GM08714 (cell line): ENCODE measurements around the gene MICOS13.
"Not testable (repeated sequence)": the region's sequence is repeated elsewhere in the genome, so short reads cannot be mapped to it uniquely, and the experiment has no call there.

ENCODE experiments used
- H3K4me3 ChIP-seq: fragments of 200-500 bp; sonication (Bioruptor generic); 2 replicates; pipeline ENCODE4 v1.5.1; 2014; ENCODE audit warnings: mild to moderate bottlenecking, low read length, inconsistent platforms
- ZNF274 ChIP-seq: IDR thresholded peaks from 2 replicates; pipeline ENCODE4 v1.6.1; 2012; ENCODE audit warnings: mild to moderate bottlenecking, low read depth, low read length

MICOS13 gene

GRCh38 chr19:5695649-5696195, 15.4 kb upstream of the MICOS13 start:
- TF ChIP-seq ZNF274 = no peak
- no peak overlapping the region for H3K4me3 ChIP-seq

GRCh38 chr19:5694956-5695648, 14.8 kb upstream of the MICOS13 start:
- H3K4me3 ChIP-seq = no peak overlapping the region

GRCh38 chr19:5694167-5694955, 14.0 kb upstream of the MICOS13 start:
- H3K4me3 ChIP-seq = no peak overlapping the region
- TF ChIP-seq ZNF274 = no peak

More at GRCh38 chr19:5694956-5695648, 14.8 kb upstream of the MICOS13 start:
- no peak for TF ChIP-seq ZNF274

- no peak for TF ChIP-seq ZNF274
- H3K4me3 ChIP-seq = no peak overlapping the region
Measured at GRCh38 chr19:5693195-5694166, 13.2 kb upstream of the MICOS13 start.

- TF ChIP-seq ZNF274 = no peak
- no peak overlapping the region for H3K4me3 ChIP-seq
Measured at GRCh38 chr19:5692723-5693194, 12.4 kb upstream of the MICOS13 start.

GRCh38 chr19:5691822-5692722, 11.8 kb upstream of the MICOS13 start:
- peak overlapping the region; percentile 90 for H3K4me3 ChIP-seq
- no peak for TF ChIP-seq ZNF274

DNA sequence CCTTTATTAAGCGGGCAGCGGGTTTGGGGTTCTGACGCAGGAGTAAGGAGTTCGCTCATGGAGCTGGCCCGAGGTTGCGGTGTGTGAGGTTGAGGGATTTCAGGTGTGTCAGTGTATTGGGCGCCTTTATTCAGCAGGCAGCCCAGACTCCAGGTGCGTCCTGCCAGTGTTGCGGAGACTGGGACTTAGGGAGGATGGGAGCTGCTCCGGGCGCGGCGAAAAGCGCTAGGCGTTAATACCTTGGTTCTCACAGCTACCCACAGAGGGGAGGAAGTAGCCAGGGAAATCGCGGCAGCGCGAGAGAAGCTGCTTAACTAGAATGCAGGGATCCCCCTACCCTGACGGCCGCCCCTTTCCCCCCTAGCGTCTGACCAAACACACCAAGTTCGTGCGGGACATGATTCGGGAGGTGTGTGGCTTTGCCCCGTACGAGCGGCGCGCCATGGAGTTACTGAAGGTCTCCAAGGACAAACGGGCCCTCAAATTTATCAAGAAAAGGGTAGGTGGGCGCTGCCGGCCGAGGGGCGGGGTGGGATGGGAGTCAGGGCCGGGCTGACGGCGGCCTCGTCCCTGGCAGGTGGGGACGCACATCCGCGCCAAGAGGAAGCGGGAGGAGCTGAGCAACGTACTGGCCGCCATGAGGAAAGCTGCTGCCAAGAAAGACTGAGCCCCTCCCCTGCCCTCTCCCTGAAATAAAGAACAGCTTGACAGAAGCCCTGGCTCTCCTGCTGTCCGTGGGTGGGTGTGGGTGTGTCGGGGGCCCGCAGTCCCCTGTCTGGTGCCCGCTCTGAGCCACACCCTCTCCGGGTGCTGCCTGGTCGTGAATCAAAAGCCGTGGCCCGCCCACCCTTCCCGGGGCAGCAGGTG, 10.9 kb upstream of the MICOS13 start:
- no peak for TF ChIP-seq ZNF274

GRCh38 chr19:5690125-5690954, 10.0 kb upstream of the MICOS13 start, which contains the start of gene RPL36:
Gene RPL36, plus strand, starts transcription at chr19:5690295. Its CDS starts 213 bp downstream, at chr19:5690508.
- peak within 1 kb of the TSS; percentile 90 for H3K4me3 ChIP-seq
- no peak for TF ChIP-seq ZNF274

More for the DNA sequence above, 10.9 kb upstream of the MICOS13 start:
- H3K4me3 ChIP-seq = peak overlapping the region; percentile 90

GRCh38 chr19:5688262-5688881, 8.1 kb upstream of the MICOS13 start:
- H3K4me3 ChIP-seq = not testable (repeated sequence)

DNA sequence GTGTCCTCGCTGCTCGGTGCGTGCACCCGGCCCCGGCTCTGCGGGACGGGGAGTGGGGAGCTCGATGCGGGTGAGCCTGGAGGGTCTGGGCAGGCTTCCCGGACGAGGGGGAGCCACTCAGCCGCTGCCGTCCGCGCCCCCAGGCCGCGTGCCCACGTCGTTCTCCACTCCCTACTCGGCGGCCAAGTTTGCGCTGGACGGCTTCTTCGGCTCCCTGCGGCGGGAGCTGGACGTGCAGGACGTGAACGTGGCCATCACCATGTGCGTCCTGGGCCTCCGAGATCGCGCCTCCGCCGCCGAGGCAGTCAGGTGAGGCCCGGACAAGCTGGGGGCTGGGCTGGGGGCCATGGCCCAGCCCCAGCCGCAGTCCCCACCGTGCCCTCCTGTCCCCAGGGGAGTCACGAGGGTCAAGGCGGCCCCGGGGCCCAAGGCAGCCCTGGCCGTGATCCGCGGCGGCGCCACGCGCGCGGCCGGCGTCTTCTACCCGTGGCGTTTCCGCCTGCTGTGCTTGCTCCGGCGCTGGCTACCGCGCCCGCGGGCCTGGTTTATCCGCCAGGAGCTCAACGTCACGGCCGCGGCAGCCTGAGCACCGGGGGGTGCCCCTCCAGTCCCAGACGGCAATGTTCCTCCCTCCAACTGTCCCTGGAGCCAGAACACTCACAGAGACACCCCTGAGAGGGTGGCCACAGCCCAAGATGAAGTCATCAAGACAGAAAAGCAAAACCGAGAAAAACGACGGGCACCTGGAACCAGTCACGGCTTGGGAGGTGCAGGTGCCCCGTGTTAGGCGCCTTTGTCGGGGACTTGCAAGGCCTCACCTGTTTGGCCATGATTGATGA, 7.3 kb upstream of the MICOS13 start:
- no peak for TF ChIP-seq ZNF274
- H3K4me3 ChIP-seq = no peak overlapping the region; the same call in 1 of the 2 replicates
